C4-2B (cell line): ENCODE measurements around the gene FLYWCH1.

Experiments used
- H3K27ac ChIP-seq: fragments of 450-650 bp; 2 replicates; pipeline ENCODE4 v1.5.1; 2017
- CTCF ChIP-seq: fragments of 450-650 bp; conservative IDR thresholded peaks from 2 replicates; pipeline ENCODE4 v1.5.1; 2017; ENCODE audit warnings: mild to moderate bottlenecking
- ZFX ChIP-seq: fragments of 450-650 bp; IDR thresholded peaks from 2 replicates; pipeline ENCODE4 v1.6.1; 2017

FLYWCH1 gene

GRCh38 chr16:2964475-2965336, 53.0 kb downstream of the FLYWCH1 start:
- TF ChIP-seq CTCF (peak; percentile 12), ZFX (peak; percentile 57; the same call in 1 of the 2 replicates)
- peak overlapping the region; percentile 92 for H3K27ac ChIP-seq

GRCh38 chr16:2966043-2966807, 54.5 kb downstream of the FLYWCH1 start:
- H3K27ac ChIP-seq = peak overlapping the region; percentile 92
- no peak for TF ChIP-seq CTCF
- TF ChIP-seq ZFX = no peak

- H3K27ac ChIP-seq = peak overlapping the region; percentile 92
- peak; percentile 29; the same call in 1 of the 2 replicates for TF ChIP-seq ZFX
- peak; percentile 56 for TF ChIP-seq CTCF
Measured at GRCh38 chr16:2966808-2967191, 55.1 kb downstream of the FLYWCH1 start.

GRCh38 chr16:2967211-2967631, 55.5 kb downstream of the FLYWCH1 start:
- H3K27ac ChIP-seq = peak overlapping the region; percentile 92
- TF ChIP-seq CTCF = peak; percentile 25
- no peak for TF ChIP-seq ZFX

GRCh38 chr16:2967721-2968161, 56.0 kb downstream of the FLYWCH1 start:
- TF ChIP-seq CTCF = no peak
- TF ChIP-seq ZFX = no peak
- peak overlapping the region; percentile 92 for H3K27ac ChIP-seq

GRCh38 chr16:2968368-2968737, 56.6 kb downstream of the FLYWCH1 start:
- TF ChIP-seq ZFX (no peak), CTCF (no peak)
- peak overlapping the region; percentile 92 for H3K27ac ChIP-seq
